Common myeloid progenitor, CD34-positive (primary cell): ENCODE data around the gene SRRM4.
"Not testable (repeated sequence)": the region's sequence is repeated elsewhere in the genome, so short reads cannot be mapped to it uniquely, and the experiment has no call there.

Experiments used
- CTCF ChIA-PET: fragments of 350-600 bp; sonication (Branson Sonifier 250); formaldehyde crosslinking; loops from one replicate; lab custom pipeline; 2021; ENCODE audit warnings: antibody characterized with exemption; lab: Charles Lee
- POLR2A ChIA-PET: fragments of 350-600 bp; sonication (Branson Sonifier 250); formaldehyde crosslinking; loops from one replicate; lab custom pipeline; 2021; ENCODE audit warnings: antibody characterized with exemption; lab: Charles Lee
- DNase-seq, 3 donors: peaks; one replicate each; pipeline versions ENCODE4 v3.0.0 to v3.0.0-alpha.2; 2013
- H3K27ac ChIP-seq, 2 experiments: 1 replicate in 1 of 2; 2 replicates in 1 of 2; pipeline ENCODE4 v1.7.0; 2013; ENCODE audit warnings: inconsistent platforms in 2 of 2, low read length in 2 of 2, mild to moderate bottlenecking in 2 of 2, low read depth in 1 of 2, moderate library complexity in 1 of 2; ENCODE audit not compliant: severe bottlenecking in 2 of 2, insufficient read depth in 1 of 2, poor library complexity in 1 of 2
- H3K27me3 ChIP-seq, 5 experiments: replicated peaks in 2 of 5; 1 replicate in 3 of 5; 2 replicates in 2 of 5; pipeline versions ENCODE4 v1.6.1 to v1.7.0; 2013; ENCODE audit warnings: low read length in 4 of 5, mild to moderate bottlenecking in 2 of 5, moderate library complexity in 2 of 5, inconsistent platforms in 1 of 5; ENCODE audit not compliant: insufficient read depth in 5 of 5, control insufficient read depth in 4 of 5
- H3K36me3 ChIP-seq, 4 experiments: 1 replicate in 2 of 4; 2 replicates in 2 of 4; pipeline versions ENCODE4 v1.6.1 to v1.7.0; 2013; ENCODE audit warnings: low read length in 3 of 4, control low read depth in 1 of 4, mild to moderate bottlenecking in 1 of 4; ENCODE audit not compliant: control insufficient read depth in 4 of 4, insufficient read depth in 4 of 4
- H3K4me1 ChIP-seq, 4 experiments: 1 replicate in 3 of 4; 2 replicates in 1 of 4; pipeline versions ENCODE4 v1.6.1 to v1.7.1; 2013; ENCODE audit warnings: low read length in 3 of 4, mild to moderate bottlenecking in 3 of 4, control low read depth in 1 of 4, inconsistent platforms in 1 of 4, moderate library complexity in 1 of 4; ENCODE audit not compliant: control insufficient read depth in 4 of 4, insufficient read depth in 4 of 4; ENCODE audit errors: control extremely low read depth in 1 of 4
- H3K4me3 ChIP-seq, 7 experiments: 1 replicate in 4 of 7; 2 replicates in 3 of 7; pipeline versions ENCODE4 v1.5.1 to v1.7.0; 2013; ENCODE audit warnings: mild to moderate bottlenecking in 7 of 7, low read length in 6 of 7, moderate library complexity in 6 of 7, inconsistent platforms in 2 of 7, low read depth in 2 of 7, control low read depth in 1 of 7; ENCODE audit not compliant: insufficient read depth in 4 of 7, control insufficient read depth in 1 of 7; ENCODE audit errors: extremely low read depth in 1 of 7
- H3K9me3 ChIP-seq, 5 experiments: 1 replicate in 4 of 5; 2 replicates in 1 of 5; pipeline versions ENCODE4 v1.6.1 to v1.7.1; 2013; ENCODE audit warnings: low read length in 4 of 5, mild to moderate bottlenecking in 2 of 5, inconsistent platforms in 1 of 5, low read depth in 1 of 5, moderate library complexity in 1 of 5; ENCODE audit not compliant: control insufficient read depth in 4 of 5, insufficient read depth in 2 of 5; ENCODE audit errors: control extremely low read depth in 1 of 5
- WGBS: methylation state at CpG from one replicate; pipeline ENCODE4 v1.1.5; 2013; ENCODE audit not compliant: insufficient coverage; 5-methylcytosine and 5-hydroxymethylcytosine counted together

Gene SRRM4

GRCh38 chr12:118984161-118984943, 3.0 kb downstream of the SRRM4 start:
- 50% methylated on average over 1 of the region's 2 CpGs for WGBS
- POLR2A ChIA-PET, result no interaction called here
- peaks cover 0 to 52% (median 10%) of the 10 kb centered on the region in 5 experiments for H3K27me3 ChIP-seq

GRCh38 chr12:118986050-118986449, 4.7 kb downstream of the SRRM4 start:
- no peaks in the 10 kb centered on the region for H3K9me3 ChIP-seq
- DNase-seq, result no peak
- CTCF ChIA-PET, result interaction anchor here (1.2 kb wide), 1 partner anchor 41 kb away, joined by 3 read pairs; no protein-coding TSS in a partner anchor
- 38% methylated on average over 8 of the region's 8 CpGs for WGBS
- H3K4me1 ChIP-seq, result peaks cover 0 to 3% (median 0%) of the 10 kb centered on the region in 4 experiments
- H3K4me3 ChIP-seq, result no peak overlapping the region
- H3K27me3 ChIP-seq, result peaks cover 0 to 40% (median 9%) of the 10 kb centered on the region in 5 experiments
- POLR2A ChIA-PET, result no interaction called here
- H3K27ac ChIP-seq, result no peak overlapping the region
- no peaks in the 10 kb centered on the region for H3K36me3 ChIP-seq

More at GRCh38 chr12:118984161-118984943, 3.0 kb downstream of the SRRM4 start:
- Histone ChIP-seq H3K36me3 (no peaks in the 10 kb centered on the region), H3K4me1 (peaks cover 0 to 3% (median 0%) of the 10 kb centered on the region in 4 experiments), H3K27ac (no peak overlapping the region), H3K4me3 (no peak overlapping the region), H3K9me3 (no peaks in the 10 kb centered on the region)
- CTCF ChIA-PET, result no interaction called here
- DNase-seq, result no peak

- Histone ChIP-seq H3K4me3 (no peak overlapping the region), H3K27me3 (peaks cover 0 to 8% (median 0%) of the 10 kb centered on the region in 5 experiments), H3K27ac (no peak overlapping the region), H3K4me1 (no peaks in the 10 kb centered on the region), H3K9me3 (peaks cover 0 to 1% (median 0%) of the 10 kb centered on the region in 5 experiments), H3K36me3 (no peaks in the 10 kb centered on the region)
- whole genome bisulfite sequencing, result 64% methylated on average over 4 of the region's 5 CpGs
- ChIA-PET POLR2A (no interaction called here), CTCF (no interaction called here)
- DNase-seq, result no peak
These were observed 17.8 kb downstream of the SRRM4 start for GRCh38 chr12:118999107-118999506.

GRCh38 chr12:119005085-119005484, 23.7 kb downstream of the SRRM4 start:
- ChIA-PET POLR2A (interaction anchor here (0.5 kb wide), 1 partner anchor 882 kb away, joined by 4 read pairs; no protein-coding TSS in a partner anchor), CTCF (no interaction called here)
- WGBS, result 68% methylated on average over 4 of the region's 5 CpGs
- no peak overlapping the region for H3K4me3 ChIP-seq
- no peak for DNase-seq
- peaks cover 0 to 9% (median 0%) of the 10 kb centered on the region in 5 experiments for H3K9me3 ChIP-seq
- no peak overlapping the region for H3K27ac ChIP-seq
- peaks cover 2 to 38% (median 13%) of the 10 kb centered on the region in 5 experiments for H3K27me3 ChIP-seq
- H3K36me3 ChIP-seq, result no peaks in the 10 kb centered on the region
- H3K4me1 ChIP-seq, result no peaks in the 10 kb centered on the region

GRCh38 chr12:119005913-119006312, 24.6 kb downstream of the SRRM4 start:
- no peak for DNase-seq
- POLR2A ChIA-PET, result no interaction called here
- Histone ChIP-seq H3K27ac (no peak overlapping the region), H3K4me1 (no peaks in the 10 kb centered on the region), H3K36me3 (no peaks in the 10 kb centered on the region), H3K4me3 (no peak overlapping the region), H3K9me3 (peaks cover 0 to 10% (median 0%) of the 10 kb centered on the region in 5 experiments), H3K27me3 (peaks cover 2 to 38% (median 13%) of the 10 kb centered on the region in 5 experiments)
- CTCF ChIA-PET, result no interaction called here
- 61% methylated on average over 2 of the region's 4 CpGs for WGBS

DNA sequence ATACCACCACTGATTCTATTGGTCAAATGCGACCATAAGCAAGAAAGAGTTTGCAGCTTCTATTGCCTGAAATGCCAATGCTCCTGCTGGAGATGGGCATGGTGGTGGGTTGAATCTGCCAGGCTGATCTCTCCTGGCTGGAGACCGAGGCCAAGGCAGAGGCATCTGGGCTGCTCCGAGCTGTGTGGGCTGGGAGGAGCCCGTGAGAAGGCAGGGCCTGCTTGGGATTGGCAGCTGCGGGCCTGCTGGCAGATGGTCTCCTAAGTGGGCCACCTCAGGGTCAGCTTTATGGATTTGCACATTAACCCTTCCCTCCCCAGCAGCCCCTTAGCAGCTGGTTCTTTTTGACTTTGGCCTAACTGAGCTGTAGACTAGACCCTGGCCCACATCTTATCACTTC, 25.4 kb downstream of the SRRM4 start:
- Histone ChIP-seq H3K27me3 (peaks cover 2 to 38% (median 13%) of the 10 kb centered on the region in 5 experiments), H3K4me3 (no peak overlapping the region), H3K4me1 (no peaks in the 10 kb centered on the region), H3K9me3 (peaks cover 0 to 12% (median 0%) of the 10 kb centered on the region in 5 experiments), H3K36me3 (no peaks in the 10 kb centered on the region), H3K27ac (no peak overlapping the region)
- ChIA-PET POLR2A (no interaction called here), CTCF (no interaction called here)
- 31% methylated on average over 4 of the region's 5 CpGs for WGBS
- no peak for DNase-seq

- H3K9me3 ChIP-seq, result peaks cover 0 to 14% (median 0%) of the 10 kb centered on the region in 5 experiments
- DNase-seq, CTCF ChIA-PET, H3K4me3 ChIP-seq, H3K36me3 ChIP-seq, POLR2A ChIA-PET, H3K27ac ChIP-seq, H3K4me1 ChIP-seq: not testable (repeated sequence)
- H3K27me3 ChIP-seq, result peaks cover 2 to 33% (median 13%) of the 10 kb centered on the region in 5 experiments
- WGBS, result no CpG with 5 or more reads among the region's 1 CpG
These were observed 26.9 kb downstream of the SRRM4 start for GRCh38 chr12:119008273-119008672.
